Stimulated activated CD8-positive, alpha-beta memory T cell treated with anti-CD3 and anti-CD28 coated beads, Interleukin-15, amount 100 ng/mL, for 24 hours (primary cell): ENCODE measurements around the gene CNIH2.

Source experiments
- DNase-seq: peaks from one replicate; pipeline ENCODE4 v3.0.0-alpha.2; 2020; ENCODE audit warnings: low read depth

The CNIH2 gene

GRCh38 chr11:66331542-66332370, 53.8 kb downstream of the CNIH2 start:
- no peak for DNase-seq

GRCh38 chr11:66332371-66333219, 54.6 kb downstream of the CNIH2 start:
- DNase-seq = no peak

- DNase-seq = no peak
These were observed 55.4 kb downstream of the CNIH2 start for GRCh38 chr11:66333220-66333877.
